GM12878 (cell line): ENCODE measurements around the gene KCNN1. TPM values are rescaled to one million over a fixed set of nuclear protein-coding genes. Genes with fewer than 3 reads are reported as not detected.

Experiments
- ATAC-seq: fragments of 200-7000 bp; cut with Tn5 transposase; 3 replicates; pipeline ENCODE4 v1.9.1; 2020; ENCODE audit warnings: mild to moderate bottlenecking, moderate library complexity
- BruUV-seq: library from RNA; stranded (reverse); fragments of 400-500 nt; replicated peaks from 2 replicates; lab custom pipeline; 2021; lab: Mats Ljungman, UMichigan
- CTCF ChIA-PET: fragments of 300-600 bp; sonication (Branson Sonifier 250); formaldehyde crosslinking; extraction: SDS; loops from one replicate; lab custom pipeline; 2021; ENCODE audit warnings: inconsistent platforms; lab: Yijun Ruan, JAX
- POLR2A ChIA-PET: fragments of 350-600 bp; formaldehyde crosslinking; extraction: SDS; loops from one replicate; lab custom pipeline; 2021; ENCODE audit warnings: inconsistent platforms; lab: Charles Lee
- RAD21 ChIA-PET: fragments of 300-600 bp; sonication (Branson Sonifier 250); formaldehyde crosslinking; loops from one replicate; lab custom pipeline; 2023; ENCODE audit warnings: antibody characterized with exemption; ENCODE audit not compliant: unreplicated experiment; lab: Charles Lee
- SMC1A ChIA-PET: fragments of 300-600 bp; sonication (Branson Sonifier 250); formaldehyde crosslinking; loops from one replicate; lab custom pipeline; 2023; ENCODE audit not compliant: unreplicated experiment, uncharacterized antibody; lab: Charles Lee
- DNase-seq: peaks from one replicate; pipeline ENCODE4 v3.0.0-alpha.2; 2011; ENCODE audit warnings: low read depth, low spot score
- FAIRE-seq: peaks from 3 replicates; lab custom pipeline; 2011; peaks lifted over from hg19 to GRCh38; lab: Jason Lieb, UNC
- H2AFZ ChIP-seq: 2 replicates; pipeline ENCODE4 v1.6.0; 2011; ENCODE audit warnings: low read depth, low read length, control low read depth; ENCODE audit not compliant: control insufficient read depth
- H3K27ac ChIP-seq: 2 replicates; pipeline ENCODE4 v1.5.1; 2011; ENCODE audit warnings: control low read depth; ENCODE audit not compliant: control insufficient read depth, insufficient read depth
- H3K27me3 ChIP-seq, 2 experiments: replicated peaks in 1 of 2; 2 replicates each; pipeline versions ENCODE4 v1.6.0 to v1.6.1; 2011; ENCODE audit warnings: low read length in 1 of 2; ENCODE audit not compliant: control insufficient read depth in 2 of 2, insufficient read depth in 2 of 2
- H3K36me3 ChIP-seq, 2 experiments: 2 replicates each; pipeline ENCODE4 v1.5.1; 2011; ENCODE audit warnings: low read length in 1 of 2; ENCODE audit not compliant: control insufficient read depth in 2 of 2, insufficient read depth in 2 of 2
- H3K4me1 ChIP-seq: 2 replicates; pipeline ENCODE4 v1.6.1; 2011; ENCODE audit warnings: mild to moderate bottlenecking, low read length, moderate library complexity, mixed read lengths; ENCODE audit not compliant: control insufficient read depth, insufficient read depth
- H3K4me2 ChIP-seq: 2 replicates; pipeline ENCODE4 v1.6.0; 2011; ENCODE audit warnings: control low read depth; ENCODE audit not compliant: control insufficient read depth, insufficient read depth
- H3K4me3 ChIP-seq: fragments of 200-600 bp; sonication (generic); 2 replicates; pipeline ENCODE4 v1.5.1; 2016
- H3K79me2 ChIP-seq: 2 replicates; pipeline ENCODE4 v1.6.0; 2011; ENCODE audit warnings: low read length; ENCODE audit not compliant: control insufficient read depth, insufficient read depth
- H3K9ac ChIP-seq: 2 replicates; pipeline ENCODE4 v1.8.0; 2011; ENCODE audit warnings: low read length, control low read depth, mixed read lengths; ENCODE audit not compliant: control insufficient read depth, insufficient read depth
- H3K9me3 ChIP-seq: replicated peaks from 3 replicates; pipeline ENCODE4 v1.5.1; 2011; ENCODE audit warnings: mild to moderate bottlenecking, low read length; ENCODE audit not compliant: control insufficient read depth, insufficient read depth
- H4K20me1 ChIP-seq: 2 replicates; pipeline ENCODE4 v1.6.0; 2011; ENCODE audit not compliant: control insufficient read depth, insufficient read depth
- LARP7 ChIP-seq: fragments of 450-650 bp; IDR thresholded peaks from 2 replicates; pipeline ENCODE4 v1.6.1; 2017; ENCODE audit warnings: mild to moderate bottlenecking
- MTA2 ChIP-seq: fragments of 450-650 bp; IDR thresholded peaks from 2 replicates; pipeline ENCODE4 v1.6.1; 2016; ENCODE audit warnings: low read depth, mild to moderate bottlenecking, moderate library complexity
- NBN ChIP-seq: fragments of 450-650 bp; IDR thresholded peaks from 2 replicates; pipeline ENCODE4 v1.6.1; 2016
- PAX8 ChIP-seq: fragments of 450-650 bp; IDR thresholded peaks from 2 replicates; pipeline ENCODE4 v1.6.1; 2017; ENCODE audit warnings: mild to moderate bottlenecking, moderate library complexity
- TCF7 ChIP-seq: IDR thresholded peaks from 2 replicates; pipeline ENCODE4 v1.6.1; 2014; ENCODE audit warnings: antibody characterized with exemption, borderline replicate concordance
- WGBS: methylation state at CpG from one replicate; pipeline ENCODE4 v1.1.6; 2016; ENCODE audit warnings: low lambda C conversion rate; ENCODE audit not compliant: insufficient replicate concordance, insufficient coverage; ENCODE audit errors: missing lambda C conversion rate; 5-methylcytosine and 5-hydroxymethylcytosine counted together
- in situ Hi-C: fragments of 300-500 bp; cut with MboI; formaldehyde crosslinking; loops from 9 replicates; pipeline ENCODE4 v1.14.3; 2018; ENCODE audit warnings: mixed read lengths
- intact Hi-C: fragments of 100-400 bp; cut with micrococcal nuclease; formaldehyde crosslinking; loops from one replicate; pipeline ENCODE4 v1.14.2; 2022; ENCODE audit not compliant: unreplicated experiment
- polyA plus RNA-seq, 11 experiments: library from polyadenylated mRNA; depleted of rRNA in 4 of 11; unstranded in 6 of 11; stranded (reverse) in 5 of 11; fragments of >200 nt; fragmentation: Nextera tagmentation in 4 of 11; fragmentation: Illumina TruSeq in 1 of 11; extraction: Ambion mirVana in 4 of 11; extraction: Trizol in 1 of 11; gene quantifications; 1 replicate in 1 of 11; 2 replicates in 10 of 11; pipeline versions ENCODE4 v1.2.1 to v1.2.3, GENCODE V29; 2011 to 2016; ENCODE audit warnings: inconsistent platforms in 2 of 11, missing spikeins in 2 of 11, low read depth in 1 of 11
- total RNA-seq, 4 experiments: library from RNA; depleted of rRNA in 3 of 4; stranded (reverse); fragments of >200 nt in 3 of 4; fragmentation: Illumina TruSeq in 1 of 4; extraction: Trizol in 1 of 4; gene quantifications; 2 replicates each; pipeline versions ENCODE4 v1.2.1 to v1.2.3, GENCODE V29; 2013 to 2021
- TF ChIP-seq, protein P1 (sequence below): fragments of 450-650 bp; IDR thresholded peaks from 2 replicates; pipeline ENCODE4 v1.6.1; 2017; ENCODE audit warnings: antibody characterized with exemption, mild to moderate bottlenecking, moderate library complexity
- TF ChIP-seq, protein P2 (sequence below): IDR thresholded peaks from 2 replicates; pipeline ENCODE4 v1.6.1; 2011; ENCODE audit warnings: low read depth, low read length, improper control_type of control experiment, borderline replicate concordance
- TF ChIP-seq, protein P3 (sequence below): IDR thresholded peaks from 2 replicates; pipeline ENCODE4 v1.6.1; 2012; ENCODE audit warnings: low read depth, low read length, improper control_type of control experiment
- TF ChIP-seq, protein P4 (sequence below): fragments of 450-650 bp; conservative IDR thresholded peaks from 2 replicates; pipeline ENCODE4 v1.6.1; 2017; ENCODE audit warnings: mild to moderate bottlenecking, moderate library complexity

KCNN1 gene
- total and polyA plus RNA-seq, 10 of the 15 experiments (the other 5 are each of a cell fraction or from before 2014, with no cell fraction given), result 0.02 to 0.95 (median 0.16) TPM; not detected in 1

DNA sequence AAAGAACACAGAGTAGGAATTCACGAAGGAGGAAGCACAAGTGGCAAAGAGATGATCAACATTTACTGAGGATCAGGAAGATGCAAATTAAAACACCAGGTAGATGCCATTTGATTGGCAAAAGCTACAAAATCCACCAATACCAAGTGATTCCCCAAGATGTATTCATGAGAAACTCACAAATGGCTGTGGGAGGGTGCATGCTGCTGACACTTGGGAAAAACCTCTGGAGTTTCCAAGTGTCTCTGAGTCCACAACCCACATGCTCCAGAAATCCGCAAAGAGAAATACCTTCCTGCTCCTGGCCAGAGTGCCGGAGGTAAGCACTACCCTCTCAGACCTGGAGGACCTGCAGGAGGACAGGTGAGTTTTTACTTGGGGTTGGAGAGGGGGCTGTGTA lies 76.8 kb downstream of the KCNN1 start:
- Histone ChIP-seq H3K36me3 (no peaks in the 10 kb centered on the region), H3K9ac (no peak overlapping the region), H3K27me3 (peaks cover 0 to 3% of the 10 kb centered on the region in 2 experiments; a peak in 2 of 4 replicates), H3K9me3 (peaks cover 7% of the 10 kb centered on the region), H3K27ac (no peak overlapping the region), H3K4me1 (peaks cover 15% of the 10 kb centered on the region), H3K4me2 (peak overlapping the region; percentile 30; the same call in 1 of the 2 replicates), H2AFZ (no peak overlapping the region), H3K4me3 (no peak overlapping the region), H4K20me1 (no peaks in the 10 kb centered on the region), H3K79me2 (no peaks in the 10 kb centered on the region)
- RAD21 ChIA-PET, result interaction anchor here (1.0 to 2.3 kb wide), 3 partner anchors 15 to 43 kb away, joined by 3 to 12 read pairs (median 6); no protein-coding TSS in a partner anchor
- CTCF ChIA-PET, result interaction anchor here (1.0 to 3.6 kb wide), 4 partner anchors 14 to 124 kb away, joined by 3 to 29 read pairs (median 9); partner anchors contain the start of gene ARRDC2
- DNase-seq (no peak), ATAC-seq (no peak), FAIRE-seq (no peak)
- TF ChIP-seq LARP7, result no peak
- TF ChIP-seq, protein P1, sequence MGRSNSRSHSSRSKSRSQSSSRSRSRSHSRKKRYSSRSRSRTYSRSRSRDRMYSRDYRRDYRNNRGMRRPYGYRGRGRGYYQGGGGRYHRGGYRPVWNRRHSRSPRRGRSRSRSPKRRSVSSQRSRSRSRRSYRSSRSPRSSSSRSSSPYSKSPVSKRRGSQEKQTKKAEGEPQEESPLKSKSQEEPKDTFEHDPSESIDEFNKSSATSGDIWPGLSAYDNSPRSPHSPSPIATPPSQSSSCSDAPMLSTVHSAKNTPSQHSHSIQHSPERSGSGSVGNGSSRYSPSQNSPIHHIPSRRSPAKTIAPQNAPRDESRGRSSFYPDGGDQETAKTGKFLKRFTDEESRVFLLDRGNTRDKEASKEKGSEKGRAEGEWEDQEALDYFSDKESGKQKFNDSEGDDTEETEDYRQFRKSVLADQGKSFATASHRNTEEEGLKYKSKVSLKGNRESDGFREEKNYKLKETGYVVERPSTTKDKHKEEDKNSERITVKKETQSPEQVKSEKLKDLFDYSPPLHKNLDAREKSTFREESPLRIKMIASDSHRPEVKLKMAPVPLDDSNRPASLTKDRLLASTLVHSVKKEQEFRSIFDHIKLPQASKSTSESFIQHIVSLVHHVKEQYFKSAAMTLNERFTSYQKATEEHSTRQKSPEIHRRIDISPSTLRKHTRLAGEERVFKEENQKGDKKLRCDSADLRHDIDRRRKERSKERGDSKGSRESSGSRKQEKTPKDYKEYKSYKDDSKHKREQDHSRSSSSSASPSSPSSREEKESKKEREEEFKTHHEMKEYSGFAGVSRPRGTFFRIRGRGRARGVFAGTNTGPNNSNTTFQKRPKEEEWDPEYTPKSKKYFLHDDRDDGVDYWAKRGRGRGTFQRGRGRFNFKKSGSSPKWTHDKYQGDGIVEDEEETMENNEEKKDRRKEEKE, result no peak
- TF ChIP-seq, protein P2, sequence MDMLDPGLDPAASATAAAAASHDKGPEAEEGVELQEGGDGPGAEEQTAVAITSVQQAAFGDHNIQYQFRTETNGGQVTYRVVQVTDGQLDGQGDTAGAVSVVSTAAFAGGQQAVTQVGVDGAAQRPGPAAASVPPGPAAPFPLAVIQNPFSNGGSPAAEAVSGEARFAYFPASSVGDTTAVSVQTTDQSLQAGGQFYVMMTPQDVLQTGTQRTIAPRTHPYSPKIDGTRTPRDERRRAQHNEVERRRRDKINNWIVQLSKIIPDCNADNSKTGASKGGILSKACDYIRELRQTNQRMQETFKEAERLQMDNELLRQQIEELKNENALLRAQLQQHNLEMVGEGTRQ, result no peak
- TF ChIP-seq NBN, result no peak
- no peak for TF ChIP-seq PAX8
- TF ChIP-seq, protein P3, sequence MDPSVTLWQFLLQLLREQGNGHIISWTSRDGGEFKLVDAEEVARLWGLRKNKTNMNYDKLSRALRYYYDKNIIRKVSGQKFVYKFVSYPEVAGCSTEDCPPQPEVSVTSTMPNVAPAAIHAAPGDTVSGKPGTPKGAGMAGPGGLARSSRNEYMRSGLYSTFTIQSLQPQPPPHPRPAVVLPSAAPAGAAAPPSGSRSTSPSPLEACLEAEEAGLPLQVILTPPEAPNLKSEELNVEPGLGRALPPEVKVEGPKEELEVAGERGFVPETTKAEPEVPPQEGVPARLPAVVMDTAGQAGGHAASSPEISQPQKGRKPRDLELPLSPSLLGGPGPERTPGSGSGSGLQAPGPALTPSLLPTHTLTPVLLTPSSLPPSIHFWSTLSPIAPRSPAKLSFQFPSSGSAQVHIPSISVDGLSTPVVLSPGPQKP, result no peak
- no peak for TF ChIP-seq MTA2
- TF ChIP-seq, protein P4, sequence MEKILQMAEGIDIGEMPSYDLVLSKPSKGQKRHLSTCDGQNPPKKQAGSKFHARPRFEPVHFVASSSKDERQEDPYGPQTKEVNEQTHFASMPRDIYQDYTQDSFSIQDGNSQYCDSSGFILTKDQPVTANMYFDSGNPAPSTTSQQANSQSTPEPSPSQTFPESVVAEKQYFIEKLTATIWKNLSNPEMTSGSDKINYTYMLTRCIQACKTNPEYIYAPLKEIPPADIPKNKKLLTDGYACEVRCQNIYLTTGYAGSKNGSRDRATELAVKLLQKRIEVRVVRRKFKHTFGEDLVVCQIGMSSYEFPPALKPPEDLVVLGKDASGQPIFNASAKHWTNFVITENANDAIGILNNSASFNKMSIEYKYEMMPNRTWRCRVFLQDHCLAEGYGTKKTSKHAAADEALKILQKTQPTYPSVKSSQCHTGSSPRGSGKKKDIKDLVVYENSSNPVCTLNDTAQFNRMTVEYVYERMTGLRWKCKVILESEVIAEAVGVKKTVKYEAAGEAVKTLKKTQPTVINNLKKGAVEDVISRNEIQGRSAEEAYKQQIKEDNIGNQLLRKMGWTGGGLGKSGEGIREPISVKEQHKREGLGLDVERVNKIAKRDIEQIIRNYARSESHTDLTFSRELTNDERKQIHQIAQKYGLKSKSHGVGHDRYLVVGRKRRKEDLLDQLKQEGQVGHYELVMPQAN, result no peak
- TF ChIP-seq TCF7, result no peak
- POLR2A ChIA-PET, result interaction anchor here (1.2 kb wide), 1 partner anchor 16 kb away, joined by 3 read pairs; no protein-coding TSS in a partner anchor
- WGBS, result 85% methylated on average over 3 of the region's 3 CpGs
- no TSS peak for BruUV-seq
- intact Hi-C loops, result no loop called here
- SMC1A ChIA-PET, result interaction anchor here (0.9 to 2.3 kb wide), 3 partner anchors 10 to 17 kb away, joined by 3 to 7 read pairs (median 5); no protein-coding TSS in a partner anchor
- in situ Hi-C loops, result no loop called here
